ENCODE results near the gene SDF4. TPM values are rescaled to one million over a fixed set of nuclear protein-coding genes. Genes with fewer than 3 reads are reported as not detected.

Gene SDF4
- 10 to 100 TPM; 97.8 to 99.3 TPM for total RNA-seq

GRCh38 chr1:1231400-1232207 lies at the start of gene SDF4:
SDF4 (minus strand) TSS chr1:1232001; CDS start chr1:1228772, 3,229 bp downstream.

GRCh38 chr1:1273512-1274298 lies 41.9 kb upstream of the SDF4 start, which contains the start of gene UBE2J2:
UBE2J2 (minus strand) TSS chr1:1273854; CDS start chr1:1267992, 5,862 bp downstream.

GRCh38 chr1:1246577-1247340 lies 15.0 kb upstream of the SDF4 start, which contains the start of gene C1QTNF12:
C1QTNF12 (minus strand) TSS chr1:1246722; CDS start chr1:1246690, 32 bp downstream.

GRCh38 chr1:1232208-1232795 lies 501 bp upstream of the SDF4 start, which contains the start of gene B3GALT6:
B3GALT6 (plus strand) TSS chr1:1232237; CDS start chr1:1232279, 42 bp downstream.

GRCh38 chr1:1213345-1214265 lies 18.2 kb downstream of the SDF4 start, which contains the start of gene TNFRSF4:
TNFRSF4 (minus strand) TSS chr1:1214153; CDS start chr1:1214127, 26 bp downstream.

GRCh38 chr1:1206376-1206965 lies 25.3 kb downstream of the SDF4 start, which contains the start of gene TNFRSF18:
TNFRSF18 (minus strand) TSS chr1:1206592; CDS start chr1:1206571, 21 bp downstream.

GRCh38 chr1:1173793-1174415 lies 57.9 kb downstream of the SDF4 start, which contains the start of gene TTLL10:
TTLL10 (plus strand) TSS chr1:1173880; CDS start chr1:1179216, 5,336 bp downstream.

Small RNA genes within 50 kb of the gene (microRNA-seq; reads per million reads assigned to microRNA genes)
- gene MIR200A (ENCODE audit: borderline microRNAs expressed, borderline replicate concordance) (1.7 reads per million), gene MIR200B (ENCODE audit: borderline microRNAs expressed, borderline replicate concordance) (7.5 reads per million, percentile 36 among the genes with 10 or more reads in this experiment), gene MIR429 (ENCODE audit: borderline microRNAs expressed, borderline replicate concordance) (not detected)

Other genes with a start within 250 kb of the SDF4 start
- not detected for gene PERM1, start 249.9 kb downstream of the SDF4 start, total RNA-seq
- gene HES4, start 231.9 kb downstream of the SDF4 start, total RNA-seq, result not detected
- gene ISG15, start 218.5 kb downstream of the SDF4 start, total RNA-seq, result 10 to 100 TPM; 87.5 to 92.8 TPM
- 1 to 10 TPM; 7.2 to 9.5 TPM for gene AGRN, start 211.9 kb downstream of the SDF4 start, total RNA-seq
- not detected for gene RNF223, start 157.7 kb downstream of the SDF4 start, total RNA-seq
- gene C1orf159, start 115.9 kb downstream of the SDF4 start, total RNA-seq, result 10 to 100 TPM; 22.9 to 23.2 TPM
- gene TTLL10, start 58.1 kb downstream of the SDF4 start, total RNA-seq, result under 1 TPM in 1 of 2 experiments, not detected in 1; 0.15 TPM
- gene TNFRSF18, start 25.4 kb downstream of the SDF4 start, total RNA-seq, result 1 to 10 TPM; 7.6 to 9.3 TPM
- gene TNFRSF4, start 17.8 kb downstream of the SDF4 start, total RNA-seq, result 10 to 100 TPM; 11.0 to 11.7 TPM
- gene B3GALT6, start 236 bp upstream of the SDF4 start, total RNA-seq, result 10 to 100 TPM; 17.3 to 18.5 TPM
- 1 to 10 TPM; 2.5 to 3.2 TPM for gene C1QTNF12, start 14.7 kb upstream of the SDF4 start, total RNA-seq
- gene UBE2J2, start 41.9 kb upstream of the SDF4 start, total RNA-seq, result 10 to 100 TPM; 60.2 to 62.5 TPM
- 1 to 10 TPM; 4.1 to 6.2 TPM for gene SCNN1D, start 48.4 kb upstream of the SDF4 start, total RNA-seq
- 10 to 100 TPM; 74.4 to 79.3 TPM for gene ACAP3, start 75.9 kb upstream of the SDF4 start, total RNA-seq
- gene PUSL1, start 76.6 kb upstream of the SDF4 start, total RNA-seq, result 10 to 100 TPM; 18.5 to 19.6 TPM
- gene INTS11, start 92.7 kb upstream of the SDF4 start, total RNA-seq, result 100 to 1,000 TPM; 112 to 114 TPM
- 10 to 100 TPM; 21.3 to 21.6 TPM for gene CPTP, start 92.8 kb upstream of the SDF4 start, total RNA-seq
- gene TAS1R3, start 99.3 kb upstream of the SDF4 start, total RNA-seq, result 1 to 10 TPM in 1 of 2 experiments, under 1 TPM in 1; 0.73 to 1.1 TPM
- gene DVL1, start 117.4 kb upstream of the SDF4 start, total RNA-seq, result 10 to 100 TPM; 34.7 to 40.9 TPM
- gene MXRA8, start 126.6 kb upstream of the SDF4 start, total RNA-seq, result under 1 TPM in 1 of 2 experiments, not detected in 1; 0.12 TPM
- 10 to 100 TPM; 88.0 to 90.4 TPM for gene AURKAIP1, start 143.2 kb upstream of the SDF4 start, total RNA-seq
- 100 to 1,000 TPM; 120 to 122 TPM for gene CCNL2, start 167.3 kb upstream of the SDF4 start, total RNA-seq
- gene MRPL20, start 175.3 kb upstream of the SDF4 start, total RNA-seq, result 10 to 100 TPM; 82.8 to 98.8 TPM
- gene ANKRD65, start 189.3 kb upstream of the SDF4 start, total RNA-seq, result not detected
- under 1 TPM; 0.17 to 0.33 TPM for gene VWA1, start 203.7 kb upstream of the SDF4 start, total RNA-seq
- gene ATAD3C, start 217.7 kb upstream of the SDF4 start, total RNA-seq, result 1 to 10 TPM; 1.4 to 2.3 TPM
- gene ATAD3B, start 239.8 kb upstream of the SDF4 start, total RNA-seq, result 10 to 100 TPM; 29.0 to 34.3 TPM

Data from activated naive CD4-positive, alpha-beta T cell treated with anti-CD3 and anti-CD28 coated beads, Interleukin-2, amount 10 ng/mL, durations not matched to agents 5 hours and 36 hours (primary cell).